ENCODE results near the gene IGFN1.

The IGFN1 gene

GRCh38 chr1:201186192-201186591 is 4.4 kb upstream of the IGFN1 start:
- no peak for DNase-seq

- no peak for DNase-seq
These were observed 1.5 kb upstream of the IGFN1 start for GRCh38 chr1:201189085-201189484.

GRCh38 chr1:201190005-201190404 is 619 bp upstream of the IGFN1 start:
- no peak for DNase-seq

GRCh38 chr1:201191653-201192260 is 1.1 kb downstream of the IGFN1 start:
- DNase-seq: peak; percentile 95

GRCh38 chr1:201192261-201192788 is 1.7 kb downstream of the IGFN1 start:
- peak; percentile 88 for DNase-seq

GRCh38 chr1:201194046-201194445 is 3.4 kb downstream of the IGFN1 start:
- no peak for DNase-seq

GRCh38 chr1:201198598-201198997 is 8.0 kb downstream of the IGFN1 start:
- no peak for DNase-seq

- DNase-seq: no peak
These were observed 14.4 kb downstream of the IGFN1 start for GRCh38 chr1:201205036-201205435.

- no peak for DNase-seq
These were observed 15.6 kb downstream of the IGFN1 start for GRCh38 chr1:201206176-201206575.

- no peak for DNase-seq
These were observed 16.4 kb downstream of the IGFN1 start for GRCh38 chr1:201207046-201207445.

- DNase-seq: no peak
These were observed 17.6 kb downstream of the IGFN1 start for GRCh38 chr1:201208236-201208635.

GRCh38 chr1:201212056-201212455 is 21.4 kb downstream of the IGFN1 start:
- DNase-seq: no peak

- no peak for DNase-seq
These were observed 21.9 kb downstream of the IGFN1 start for GRCh38 chr1:201212461-201213055.

- DNase-seq: no peak
These were observed 22.6 kb downstream of the IGFN1 start for GRCh38 chr1:201213106-201213770.

GRCh38 chr1:201213926-201214325 is 23.3 kb downstream of the IGFN1 start:
- DNase-seq: no peak

GRCh38 chr1:201214461-201214860 is 23.8 kb downstream of the IGFN1 start:
- no peak for DNase-seq

- no peak for DNase-seq
These were observed 24.3 kb downstream of the IGFN1 start for GRCh38 chr1:201214886-201215285.

GRCh38 chr1:201215531-201216357 is 25.1 kb downstream of the IGFN1 start:
- DNase-seq: no peak

- no peak for DNase-seq
These were observed 25.9 kb downstream of the IGFN1 start for GRCh38 chr1:201216395-201217085.

GRCh38 chr1:201217146-201217545 is 26.5 kb downstream of the IGFN1 start:
- no peak for DNase-seq

GRCh38 chr1:201217851-201218250 is 27.2 kb downstream of the IGFN1 start:
- no peak for DNase-seq

- DNase-seq: no peak
These were observed 27.8 kb downstream of the IGFN1 start for GRCh38 chr1:201218409-201218808.

Data from fibroblast of skin of right quadriceps (primary cell).